GM20000 (cell line): ENCODE results near the gene SOCS7.

Experiments
- DNase-seq: peaks from one replicate; pipeline ENCODE4 v3.0.0; 2012; ENCODE audit warnings: low spot score
- CTCF ChIP-seq: IDR thresholded peaks from 2 replicates; pipeline ENCODE4 v1.5.1; 2012; ENCODE audit warnings: mild to moderate bottlenecking, control low read depth; ENCODE audit errors: extremely low read depth, missing control alignments

SOCS7 gene

GRCh38 chr17:38364741-38365140, 13.1 kb downstream of the SOCS7 start:
- no peak for DNase-seq
- TF ChIP-seq CTCF, result no peak

- no peak for TF ChIP-seq CTCF
Measured at GRCh38 chr17:38369124-38369886, 17.7 kb downstream of the SOCS7 start.

GRCh38 chr17:38379448-38379847, 27.8 kb downstream of the SOCS7 start:
- TF ChIP-seq CTCF, result no peak
- DNase-seq, result no peak

More at GRCh38 chr17:38369124-38369886, 17.7 kb downstream of the SOCS7 start:
- DNase-seq, result no peak

- DNase-seq, result no peak
- no peak for TF ChIP-seq CTCF
Measured at GRCh38 chr17:38395090-38395489, 43.4 kb downstream of the SOCS7 start.

- no peak for DNase-seq
- TF ChIP-seq CTCF, result no peak
Measured at GRCh38 chr17:38397227-38397626, 45.6 kb downstream of the SOCS7 start.

GRCh38 chr17:38400286-38400685, 48.6 kb downstream of the SOCS7 start:
- TF ChIP-seq CTCF, result no peak
- no peak for DNase-seq

- DNase-seq, result no peak
- TF ChIP-seq CTCF, result no peak
Measured at GRCh38 chr17:38401459-38401858, 49.8 kb downstream of the SOCS7 start.
